ENCODE data around the gene OR9I1. TPM values are rescaled to one million over a fixed set of nuclear protein-coding genes. Genes with fewer than 3 reads are reported as not detected.

OR9I1 gene
- total and polyA plus RNA-seq, 11 donors = not detected

GRCh38 chr11:58086528-58086927 lies 38.8 kb downstream of the OR9I1 start:
- Histone ChIP-seq H3K27ac (no peak overlapping the region), H3K27me3 (no peaks in the 10 kb centered on the region), H3K4me3 (no peak overlapping the region), H3K4me1 (no peaks in the 10 kb centered on the region), H3K36me3 (no peaks in the 10 kb centered on the region), H3K9me3 (peaks cover 0 to 13% (median 1%) of the 10 kb centered on the region in 12 donors)
- 52 to 70% (median 59%) methylated on average over 2 of the region's 2 CpGs for WGBS, 4 donors
- TF ChIP-seq CTCF (IDR thresholded peaks at IDR 0.05) (no peak), POLR2A (IDR thresholded peaks at IDR 0.05) (no peak)
- ATAC-seq = no peak
- DNase-seq = no peak
- intact Hi-C loops (cut with DNase I) = no loop called here

GRCh38 chr11:58075781-58076180 lies 49.5 kb downstream of the OR9I1 start:
- H3K27ac ChIP-seq = no peak overlapping the region
- TF ChIP-seq CTCF (IDR thresholded peaks at IDR 0.05) (no peak), POLR2A (IDR thresholded peaks at IDR 0.05) (no peak)
- H3K36me3 ChIP-seq = no peaks in the 10 kb centered on the region
- ATAC-seq = no peak
- WGBS, 4 donors = 34 to 61% (median 40%) methylated on average over 2 of the region's 2 CpGs
- H3K27me3 ChIP-seq = no peaks in the 10 kb centered on the region
- H3K4me3 ChIP-seq = no peak overlapping the region
- DNase-seq = no peak
- peaks cover 0 to 5% (median 0%) of the 10 kb centered on the region in 12 donors for H3K9me3 ChIP-seq
- intact Hi-C loops (cut with DNase I) = no loop called here
- no peaks in the 10 kb centered on the region for H3K4me1 ChIP-seq

- 82 to 100% (median 93%) methylated on average over 1 of the region's 1 CpG for WGBS, 4 donors
- ATAC-seq (no peak), DNase-seq (no peak)
- Histone ChIP-seq H3K36me3 (no peaks in the 10 kb centered on the region), H3K9me3 (peaks cover 0 to 5% (median 0%) of the 10 kb centered on the region in 12 donors), H3K4me3 (no peak overlapping the region), H3K27me3 (no peaks in the 10 kb centered on the region), H3K4me1 (no peaks in the 10 kb centered on the region), H3K27ac (no peak overlapping the region)
- intact Hi-C loops (cut with DNase I) = no loop called here
- TF ChIP-seq POLR2A (IDR thresholded peaks at IDR 0.05) (no peak), CTCF (IDR thresholded peaks at IDR 0.05) (no peak)
Observed at GRCh38 chr11:58070585-58070984, 54.7 kb downstream of the OR9I1 start.

- Histone ChIP-seq H3K4me3 (no peak overlapping the region), H3K36me3 (no peaks in the 10 kb centered on the region), H3K27me3 (no peaks in the 10 kb centered on the region), H3K27ac (no peak overlapping the region), H3K4me1 (no peaks in the 10 kb centered on the region), H3K9me3 (peaks cover 0 to 2% (median 0%) of the 10 kb centered on the region in 12 donors)
- 86 to 99% (median 91%) methylated on average over 6 of the region's 6 CpGs for WGBS, 4 donors
- no peak for DNase-seq
- ATAC-seq = no peak
- intact Hi-C loops (cut with DNase I) = loop anchor here in 1 of 10 donors (5.0 to 10.0 kb wide), 2 partner anchors 224 to 506 kb away; no protein-coding TSS in a partner anchor
- TF ChIP-seq CTCF (IDR thresholded peaks at IDR 0.05) (no peak), POLR2A (IDR thresholded peaks at IDR 0.05) (no peak)
Observed at GRCh38 chr11:58068655-58069054, 56.7 kb downstream of the OR9I1 start.

Data from heart left ventricle (tissue), 16 donors.